Karpas-422 (cell line): ENCODE data around the gene VWC2L. TPM values are rescaled to one million over a fixed set of nuclear protein-coding genes. Genes with fewer than 3 reads are reported as not detected.

ENCODE experiments used
- DNase-seq: peaks from one replicate; pipeline ENCODE4 v3.0.0-alpha.2; 2015
- H2AFZ ChIP-seq: fragments of 200-600 bp; sonication (generic); 2 replicates; pipeline ENCODE4 v1.6.1; 2014; ENCODE audit warnings: antibody characterized with exemption, low read length, mixed read lengths
- H3K27ac ChIP-seq: fragments of 200-600 bp; sonication (generic); 2 replicates; pipeline ENCODE4 v1.5.1; 2014; ENCODE audit warnings: mild to moderate bottlenecking, low read length, moderate library complexity
- H3K27me3 ChIP-seq: fragments of 200-600 bp; sonication (generic); 2 replicates; pipeline ENCODE4 v1.6.1; 2014; ENCODE audit warnings: low read length, mixed read lengths
- H3K36me3 ChIP-seq: fragments of 200-600 bp; sonication (generic); 2 replicates; pipeline ENCODE4 v1.6.1; 2014; ENCODE audit warnings: low read length, mixed read lengths; ENCODE audit not compliant: insufficient read depth
- H3K4me1 ChIP-seq: fragments of 200-600 bp; sonication (generic); 2 replicates; pipeline ENCODE4 v1.6.1; 2014; ENCODE audit warnings: mild to moderate bottlenecking, low read length, mixed read lengths
- H3K4me2 ChIP-seq: fragments of 200-600 bp; sonication (generic); 2 replicates; pipeline ENCODE4 v1.6.1; 2014; ENCODE audit warnings: low read length, low read depth, mild to moderate bottlenecking; ENCODE audit not compliant: poor library complexity, severe bottlenecking
- H3K4me3 ChIP-seq: fragments of 200-600 bp; sonication (generic); 2 replicates; pipeline ENCODE4 v1.5.1; 2014; ENCODE audit warnings: mild to moderate bottlenecking, antibody characterized with exemption, low read length, mixed read lengths
- H3K79me2 ChIP-seq: fragments of 200-600 bp; sonication (generic); 2 replicates; pipeline ENCODE4 v1.6.1; 2014; ENCODE audit warnings: mild to moderate bottlenecking, low read length, mixed read lengths
- H3K9ac ChIP-seq: fragments of 200-600 bp; sonication (generic); 2 replicates; pipeline ENCODE4 v1.6.0; 2014; ENCODE audit warnings: low read length
- H3K9me2 ChIP-seq: fragments of 200-600 bp; sonication (generic), shearing (Covaris generic); replicated peaks from 2 replicates; pipeline ENCODE4 v1.6.0; 2014; ENCODE audit warnings: mild to moderate bottlenecking, low read length, moderate library complexity; ENCODE audit not compliant: insufficient read depth
- H3K9me3 ChIP-seq: fragments of 300-700, 200-600 bp; sonication (generic); 2 replicates; pipeline ENCODE4 v1.6.1; 2014; ENCODE audit warnings: low read length, mixed read lengths
- H4K20me1 ChIP-seq: fragments of 200-600 bp; sonication (generic); 2 replicates; pipeline ENCODE4 v1.6.1; 2014; ENCODE audit warnings: mild to moderate bottlenecking, antibody characterized with exemption, low read length, low read depth; ENCODE audit not compliant: insufficient read depth
- total RNA-seq: library from RNA; depleted of rRNA; stranded (reverse); fragments of >200 nt; shearing (Covaris generic); gene quantifications from 2 replicates; pipeline ENCODE4 v1.2.3, GENCODE V29; 2014; ENCODE audit warnings: low replicate concordance

Gene VWC2L
- total RNA-seq, 1 experiment from 2014 or later: not detected

DNA sequence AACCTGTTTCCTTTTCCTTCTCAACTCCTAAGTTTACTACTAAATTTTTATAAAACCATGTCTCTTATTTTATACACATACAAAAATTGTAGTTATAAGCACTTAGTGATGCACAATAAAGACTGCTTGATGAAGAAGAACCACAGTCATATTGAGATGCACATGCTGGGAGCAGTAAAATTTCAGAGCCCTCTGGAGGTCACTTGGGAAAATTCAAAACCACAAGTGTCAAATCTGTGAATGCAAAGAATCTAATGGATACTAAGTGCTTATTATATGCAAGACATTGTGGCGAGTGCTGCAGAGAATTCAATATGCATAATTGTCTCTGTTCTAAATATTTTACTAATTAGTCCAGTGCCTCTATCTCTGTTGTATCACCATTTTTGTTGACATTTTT is 180.5 kb downstream of the VWC2L start:
- no peaks in the 10 kb centered on the region for H3K79me2 ChIP-seq
- H4K20me1 ChIP-seq: no peaks in the 10 kb centered on the region
- DNase-seq: peak; percentile 45
- H3K4me2 ChIP-seq: no peak overlapping the region
- no peaks in the 10 kb centered on the region for H3K4me1 ChIP-seq
- no peak overlapping the region for H3K27ac ChIP-seq
- no peaks in the 10 kb centered on the region for H3K9me3 ChIP-seq
- no peak overlapping the region for H3K4me3 ChIP-seq
- H3K36me3 ChIP-seq: no peaks in the 10 kb centered on the region
- no peak overlapping the region for H2AFZ ChIP-seq
- H3K9me2 ChIP-seq: no peaks in the 10 kb centered on the region
- H3K27me3 ChIP-seq: no peaks in the 10 kb centered on the region
- no peak overlapping the region for H3K9ac ChIP-seq

DNA sequence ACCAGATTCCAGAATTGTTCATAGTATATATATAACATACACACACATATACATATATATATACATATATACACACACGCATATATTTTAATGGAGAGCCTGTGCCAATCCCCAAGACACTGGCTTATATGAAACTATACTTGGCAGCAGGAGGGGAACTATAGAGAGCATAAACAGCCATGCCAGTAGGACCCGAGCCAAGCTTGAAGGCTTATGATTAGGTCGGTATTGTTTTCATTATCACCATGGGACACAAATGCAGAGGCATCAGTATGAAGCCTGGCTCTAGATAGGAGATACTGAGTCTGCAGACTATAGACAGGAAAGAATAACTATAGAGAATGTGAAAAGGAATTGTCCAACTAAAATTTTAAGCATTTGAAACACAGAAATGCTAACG is 181.2 kb downstream of the VWC2L start:
- H3K9me3 ChIP-seq: no peaks in the 10 kb centered on the region
- H3K4me2 ChIP-seq: no peak overlapping the region
- no peaks in the 10 kb centered on the region for H4K20me1 ChIP-seq
- no peaks in the 10 kb centered on the region for H3K27me3 ChIP-seq
- H3K36me3 ChIP-seq: no peaks in the 10 kb centered on the region
- H3K79me2 ChIP-seq: no peaks in the 10 kb centered on the region
- no peak overlapping the region for H2AFZ ChIP-seq
- no peaks in the 10 kb centered on the region for H3K9me2 ChIP-seq
- DNase-seq: no peak
- no peak overlapping the region for H3K9ac ChIP-seq
- no peak overlapping the region for H3K27ac ChIP-seq
- no peak overlapping the region for H3K4me3 ChIP-seq
- no peaks in the 10 kb centered on the region for H3K4me1 ChIP-seq

DNA sequence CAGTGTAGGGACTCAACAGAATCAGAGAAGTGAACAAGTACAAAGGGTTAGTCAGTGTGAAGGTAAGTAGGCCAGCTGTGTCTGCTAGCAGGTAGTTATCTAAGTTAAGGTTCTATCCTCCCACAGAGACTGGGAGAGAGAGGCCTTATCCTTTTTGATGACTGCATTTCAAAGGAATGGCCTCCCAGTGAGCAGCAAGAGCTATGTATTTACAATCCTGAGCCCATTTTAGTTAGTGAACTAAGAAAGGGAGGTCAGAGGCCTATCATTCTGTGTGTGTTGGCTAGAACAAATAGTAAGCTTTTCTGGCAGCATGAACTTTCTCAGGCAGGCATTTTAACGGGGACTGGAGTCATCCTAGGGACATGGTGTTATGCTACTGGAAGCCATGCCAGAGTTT is 182.9 kb downstream of the VWC2L start:
- Histone ChIP-seq H3K4me2 (no peak overlapping the region), H4K20me1 (no peaks in the 10 kb centered on the region), H3K9ac (no peak overlapping the region), H2AFZ (no peak overlapping the region), H3K4me1 (no peaks in the 10 kb centered on the region), H3K27ac (no peak overlapping the region), H3K4me3 (no peak overlapping the region), H3K79me2 (no peaks in the 10 kb centered on the region), H3K36me3 (no peaks in the 10 kb centered on the region), H3K9me3 (no peaks in the 10 kb centered on the region), H3K27me3 (no peaks in the 10 kb centered on the region), H3K9me2 (no peaks in the 10 kb centered on the region)
- DNase-seq: no peak

DNA sequence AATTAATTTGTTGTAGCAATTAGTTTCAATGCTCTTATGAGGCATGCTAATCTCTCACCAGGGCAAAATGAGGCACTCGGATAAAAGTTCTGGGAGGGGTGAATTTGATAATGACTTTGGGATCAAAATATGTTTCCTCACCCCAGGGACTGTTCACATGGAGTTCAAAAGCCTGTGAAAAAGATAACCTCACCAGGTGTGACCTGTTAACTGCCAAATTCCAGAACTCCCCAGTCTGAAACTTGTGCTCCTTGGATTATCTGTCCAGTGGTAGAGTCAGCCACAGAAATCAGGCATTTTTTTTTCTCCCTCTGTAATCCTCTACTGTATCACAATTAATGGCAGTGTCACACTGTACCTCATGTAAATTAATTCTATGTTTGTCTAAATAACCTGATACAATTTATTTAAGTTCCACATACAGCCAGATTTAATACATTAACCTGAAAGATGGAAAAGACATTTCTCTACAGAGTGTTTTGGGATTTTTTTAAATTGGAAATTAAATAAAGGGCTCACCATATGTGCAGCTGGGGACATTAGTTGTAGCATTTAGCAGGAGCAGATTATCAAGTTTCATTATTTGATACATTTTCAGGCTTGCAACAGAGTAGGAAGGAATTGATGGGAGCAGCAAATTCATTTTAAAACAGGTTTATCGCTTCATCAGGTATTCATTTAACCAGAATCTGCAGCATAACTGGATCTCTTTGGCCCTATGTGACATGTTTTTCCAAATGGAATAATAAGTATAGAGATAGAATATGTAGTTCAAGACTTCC is 191.2 kb downstream of the VWC2L start:
- Histone ChIP-seq H3K9me3 (no peaks in the 10 kb centered on the region), H2AFZ (no peak overlapping the region), H3K4me1 (no peaks in the 10 kb centered on the region), H3K79me2 (no peaks in the 10 kb centered on the region), H3K27ac (no peak overlapping the region), H3K4me2 (no peak overlapping the region), H3K4me3 (no peak overlapping the region), H3K36me3 (no peaks in the 10 kb centered on the region), H4K20me1 (no peaks in the 10 kb centered on the region), H3K9ac (no peak overlapping the region), H3K27me3 (no peaks in the 10 kb centered on the region), H3K9me2 (no peaks in the 10 kb centered on the region)
- DNase-seq: no peak

DNA sequence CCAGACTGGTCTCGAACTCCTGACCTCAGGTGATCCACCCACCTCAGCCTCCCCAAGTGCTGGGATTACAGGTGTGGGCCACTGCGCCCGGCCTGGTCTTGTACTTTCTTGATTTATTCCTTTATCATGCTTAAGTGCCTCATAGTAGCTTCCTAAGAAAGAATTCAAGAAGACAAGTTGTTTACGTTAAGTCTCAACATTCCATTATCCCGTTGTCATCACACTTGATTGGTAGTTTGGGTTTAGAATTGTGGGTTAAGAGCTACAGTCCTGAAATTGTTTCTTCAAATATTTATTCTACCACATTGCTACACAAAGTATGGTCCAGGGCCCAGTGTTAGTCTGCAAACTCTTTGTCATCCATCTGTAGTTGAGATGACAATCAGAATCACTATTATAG is 194.0 kb downstream of the VWC2L start:
- no peaks in the 10 kb centered on the region for H3K27me3 ChIP-seq
- H3K9me2 ChIP-seq: no peaks in the 10 kb centered on the region
- no peak overlapping the region for H3K9ac ChIP-seq
- H3K36me3 ChIP-seq: no peaks in the 10 kb centered on the region
- no peak overlapping the region for H3K27ac ChIP-seq
- H4K20me1 ChIP-seq: no peaks in the 10 kb centered on the region
- H3K4me1 ChIP-seq: no peaks in the 10 kb centered on the region
- H3K79me2 ChIP-seq: no peaks in the 10 kb centered on the region
- H3K4me3 ChIP-seq: no peak overlapping the region
- no peak overlapping the region for H3K4me2 ChIP-seq
- no peak overlapping the region for H2AFZ ChIP-seq
- DNase-seq: no peak
- no peaks in the 10 kb centered on the region for H3K9me3 ChIP-seq

DNA sequence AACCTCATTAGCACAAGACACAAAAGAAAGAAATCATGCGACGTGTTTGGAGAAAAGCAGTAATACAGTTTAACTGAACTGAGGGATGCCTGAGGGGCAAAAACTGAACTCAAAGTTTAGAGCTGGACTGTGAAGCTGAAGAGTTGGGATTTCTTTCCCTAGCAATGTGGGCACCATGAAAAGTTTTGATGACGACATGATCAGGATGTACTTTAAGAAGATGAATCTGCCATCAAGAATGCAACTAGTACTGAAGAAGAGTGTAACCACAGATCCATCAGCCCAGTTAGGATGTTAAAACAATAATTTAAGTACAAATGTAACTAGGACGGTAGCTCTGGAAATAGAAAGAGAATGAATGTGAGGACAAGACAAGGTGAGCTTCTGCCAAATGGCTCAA is 196.2 kb downstream of the VWC2L start:
- H2AFZ ChIP-seq: no peak overlapping the region
- no peak overlapping the region for H3K27ac ChIP-seq
- no peak overlapping the region for H3K4me3 ChIP-seq
- H3K36me3 ChIP-seq: no peaks in the 10 kb centered on the region
- no peaks in the 10 kb centered on the region for H3K9me3 ChIP-seq
- no peak overlapping the region for H3K4me2 ChIP-seq
- H4K20me1 ChIP-seq: no peaks in the 10 kb centered on the region
- H3K79me2 ChIP-seq: no peaks in the 10 kb centered on the region
- no peak overlapping the region for H3K9ac ChIP-seq
- no peaks in the 10 kb centered on the region for H3K27me3 ChIP-seq
- DNase-seq: no peak
- no peaks in the 10 kb centered on the region for H3K4me1 ChIP-seq
- H3K9me2 ChIP-seq: no peaks in the 10 kb centered on the region

DNA sequence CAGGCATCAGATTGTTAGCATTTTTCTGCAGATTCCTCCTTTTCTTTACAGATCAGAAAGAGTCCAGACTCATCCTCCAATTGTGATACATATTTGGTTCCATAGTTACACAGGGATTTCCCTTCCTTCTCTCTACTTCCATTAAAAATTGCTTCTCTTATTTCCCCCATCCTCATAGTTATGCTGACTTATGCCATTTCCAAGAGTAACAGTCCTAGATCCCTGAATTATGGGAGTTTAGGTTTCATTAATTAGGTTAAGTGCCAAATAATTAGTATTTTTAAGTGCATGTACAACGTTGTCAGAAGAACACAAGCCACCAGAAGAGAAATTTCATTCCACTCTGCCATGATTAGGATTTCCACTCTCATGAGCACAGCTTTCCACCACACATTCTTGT is 200.2 kb downstream of the VWC2L start:
- no peaks in the 10 kb centered on the region for H3K9me3 ChIP-seq
- H3K4me1 ChIP-seq: no peaks in the 10 kb centered on the region
- H3K27ac ChIP-seq: no peak overlapping the region

DNA sequence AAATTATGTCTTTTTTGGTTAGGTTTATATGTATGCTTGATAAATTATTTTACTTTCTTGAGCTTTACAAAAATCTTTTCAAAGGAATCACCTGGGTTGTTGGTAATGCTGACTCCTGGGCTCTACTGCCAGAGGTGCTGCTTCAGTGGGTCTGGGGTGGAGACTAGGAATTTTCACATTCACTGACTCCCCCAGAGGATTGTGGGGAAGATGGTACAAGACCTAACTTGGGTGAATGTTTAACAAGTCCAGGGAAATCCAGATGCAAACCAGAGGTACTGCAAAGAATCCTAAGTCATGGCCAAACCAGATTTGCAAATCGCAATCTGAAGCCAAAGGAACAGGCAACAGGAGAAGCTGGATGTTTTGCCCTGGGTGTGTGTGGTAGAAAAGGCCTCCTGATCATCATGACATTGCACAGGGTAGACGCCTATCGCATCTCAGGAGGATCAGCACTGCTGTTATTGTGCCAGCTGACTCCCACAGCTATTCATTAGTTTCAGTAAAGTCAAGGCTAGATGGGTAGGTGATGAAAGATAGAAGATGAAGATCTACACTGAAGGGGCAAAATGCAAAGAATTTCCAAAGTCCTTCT is 213.4 kb downstream of the VWC2L start:
- H3K36me3 ChIP-seq: no peaks in the 10 kb centered on the region
- H3K9me2 ChIP-seq: no peaks in the 10 kb centered on the region
- no peaks in the 10 kb centered on the region for H3K79me2 ChIP-seq
- H3K4me2 ChIP-seq: no peak overlapping the region
- DNase-seq: no peak
- H3K4me3 ChIP-seq: no peak overlapping the region
- no peaks in the 10 kb centered on the region for H3K4me1 ChIP-seq
- H2AFZ ChIP-seq: no peak overlapping the region
- H3K27ac ChIP-seq: no peak overlapping the region
- H4K20me1 ChIP-seq: no peaks in the 10 kb centered on the region
- no peak overlapping the region for H3K9ac ChIP-seq
- no peaks in the 10 kb centered on the region for H3K9me3 ChIP-seq
- H3K27me3 ChIP-seq: no peaks in the 10 kb centered on the region

More for the DNA sequence above, 200.2 kb downstream of the VWC2L start:
- Histone ChIP-seq H3K27me3 (no peaks in the 10 kb centered on the region), H3K9ac (no peak overlapping the region), H2AFZ (no peak overlapping the region), H3K79me2 (no peaks in the 10 kb centered on the region), H3K4me2 (no peak overlapping the region), H4K20me1 (no peaks in the 10 kb centered on the region), H3K9me2 (no peaks in the 10 kb centered on the region), H3K36me3 (no peaks in the 10 kb centered on the region), H3K4me3 (no peak overlapping the region)
- DNase-seq: no peak
